H1 (cell line): ENCODE results near the gene ENO2. TPM values are rescaled to one million over a fixed set of nuclear protein-coding genes. Genes with fewer than 3 reads are reported as not detected.
A peak's percentile ranks its signal among the peaks of the same experiment; 100 is the strongest.

Experiments used
- BCL11A ChIP-seq, 2 experiments: IDR thresholded peaks; one replicate each; pipeline ENCODE4 v1.6.1; 2011; ENCODE audit warnings: low read depth in 2 of 2, low read length in 2 of 2, mild to moderate bottlenecking in 2 of 2
- CBX8 ChIP-seq: fragments of 300-800, 300-1000 bp; sonication (generic); IDR thresholded peaks from 2 replicates; pipeline ENCODE4 v1.7.1; 2016; ENCODE audit warnings: low read depth, low read length, borderline replicate concordance
- CEBPB ChIP-seq: IDR thresholded peaks from 2 replicates; pipeline ENCODE4 v1.6.1; 2012; ENCODE audit warnings: low read depth, low read length
- CHD2 ChIP-seq: IDR thresholded peaks from 2 replicates; pipeline ENCODE4 v1.6.1; 2012; ENCODE audit warnings: low read length, improper control_type of control experiment
- CREB1 ChIP-seq: IDR thresholded peaks from 2 replicates; pipeline ENCODE4 v1.6.1; 2012; ENCODE audit warnings: inconsistent platforms
- GABPA ChIP-seq: IDR thresholded peaks from 2 replicates; pipeline ENCODE4 v1.6.1; 2011; ENCODE audit warnings: mild to moderate bottlenecking, low read length, moderate library complexity, borderline replicate concordance; ENCODE audit not compliant: insufficient read depth
- HDAC6 ChIP-seq: IDR thresholded peaks from one replicate; pipeline ENCODE4 v1.7.1; 2012; ENCODE audit warnings: low read depth, mild to moderate bottlenecking, inconsistent platforms, low read length, moderate library complexity
- NANOG ChIP-seq: IDR thresholded peaks from 2 replicates; pipeline ENCODE4 v1.6.1; 2011; ENCODE audit warnings: low read length, low read depth, mild to moderate bottlenecking, inconsistent platforms; ENCODE audit not compliant: insufficient read depth, poor library complexity, severe bottlenecking
- POLR2A ChIP-seq, 2 experiments: IDR thresholded peaks; 1 replicate in 1 of 2; 2 replicates in 1 of 2; pipeline ENCODE4 v1.6.1; 2011; ENCODE audit warnings: low read depth in 2 of 2, low read length in 2 of 2, mild to moderate bottlenecking in 2 of 2; ENCODE audit errors: control extremely low read depth in 1 of 2
- RXRA ChIP-seq: IDR thresholded peaks from 2 replicates; pipeline ENCODE4 v1.6.1; 2011; ENCODE audit warnings: low read depth, mild to moderate bottlenecking, low read length, moderate library complexity; ENCODE audit not compliant: insufficient read depth
- SP2 ChIP-seq: IDR thresholded peaks from 2 replicates; pipeline ENCODE4 v1.6.1; 2012; ENCODE audit warnings: mild to moderate bottlenecking, low read length, inconsistent platforms
- TAF7 ChIP-seq: optimal IDR thresholded peaks from 2 replicates; pipeline ENCODE3; 2011; ENCODE audit warnings: low read depth, mild to moderate bottlenecking, inconsistent platforms, low read length, moderate library complexity, borderline replicate concordance
- YY1 ChIP-seq: IDR thresholded peaks from 2 replicates; pipeline ENCODE4 v1.6.1; 2011; ENCODE audit warnings: low read depth, mild to moderate bottlenecking, low read length
- polyA plus RNA-seq, 7 experiments: library from polyadenylated mRNA; depleted of rRNA in 3 of 7; stranded (reverse) in 5 of 7; unstranded in 2 of 7; fragments of >200 nt in 5 of 7; fragments of 200-250 nt in 2 of 7; gene quantifications; 1 replicate in 5 of 7; 2 replicates in 1 of 7; 4 replicates in 1 of 7; pipeline versions ENCODE4 v1.2.1 to v1.2.3, GENCODE V29; 2011 to 2013; ENCODE audit warnings: missing spikeins in 2 of 7, mixed read lengths in 2 of 7
- total RNA-seq: library from RNA; stranded (reverse); fragmentation: NEBNext Ultra II Directional; extraction: Animal tissue kit (Norgen Biotek cat#: 25700); gene quantifications from 2 replicates; pipeline ENCODE4 v1.2.1, GENCODE V29; 2021
- TF ChIP-seq, protein P1 (sequence below): IDR thresholded peaks from 2 replicates; pipeline ENCODE4 v1.6.1; 2012; ENCODE audit warnings: inconsistent platforms

The ENO2 gene
- total and polyA plus RNA-seq, 2 of the 8 experiments (the other 6 are each of a cell fraction or from before 2014, with no cell fraction given) = 92.4 to 102 TPM

DNA sequence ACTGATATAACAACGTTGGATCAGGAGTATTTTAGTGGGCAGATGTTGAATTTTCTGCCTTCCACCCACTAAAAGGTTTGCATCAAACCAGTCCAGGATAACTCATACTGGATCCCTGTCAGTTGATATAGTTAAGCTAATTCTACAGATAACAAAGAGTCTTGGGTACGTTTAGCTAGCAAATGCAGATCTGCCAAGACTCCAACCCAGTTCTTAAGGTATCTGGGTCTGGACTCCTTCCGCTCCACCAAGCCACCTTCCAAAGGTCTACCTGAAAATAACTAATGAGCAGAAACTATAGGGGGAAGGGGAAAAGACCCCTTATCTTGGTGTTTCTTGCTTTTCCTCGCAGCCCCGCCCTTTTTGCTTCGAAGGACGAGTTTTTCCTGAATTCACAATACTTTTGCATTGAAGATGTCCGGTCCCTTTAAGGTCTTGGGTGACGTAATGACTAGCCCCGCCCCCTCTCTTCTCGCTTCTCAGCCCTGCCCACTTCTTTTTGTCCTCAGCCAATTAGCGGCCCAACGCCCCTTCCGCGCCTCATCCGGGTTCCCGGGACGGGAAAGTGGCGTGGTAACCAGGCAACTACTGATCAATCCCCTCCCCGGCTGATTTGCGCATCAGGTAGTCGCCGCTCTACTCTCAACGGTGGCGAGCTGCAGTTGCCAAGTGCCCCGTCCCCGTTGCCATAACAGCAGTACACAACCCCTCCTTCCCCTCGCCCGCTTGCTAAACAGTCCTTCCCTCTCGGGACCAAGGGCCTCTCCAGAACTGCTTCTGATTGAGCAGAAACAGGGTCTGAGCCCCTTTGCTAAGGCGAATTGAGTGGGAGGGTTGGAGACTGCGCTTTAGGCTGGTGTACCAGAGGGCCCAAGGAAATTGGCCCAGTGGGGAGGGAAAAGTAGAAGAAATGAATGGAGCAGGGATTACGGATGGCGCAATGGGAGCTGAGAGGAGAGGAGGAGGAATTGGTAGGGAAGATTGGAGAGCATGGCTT, 9.8 kb upstream of the ENO2 start, which contains the start of gene LRRC23 (continued):
- TF ChIP-seq CEBPB = peak; percentile 68
- peak; percentile 77 for TF ChIP-seq CREB1
- no peak for TF ChIP-seq SP2
- no peak for TF ChIP-seq RXRA
- TF ChIP-seq CHD2 = peak; percentile 42; the same call in 1 of the 2 replicates
- no peak for TF ChIP-seq YY1
- no peak for TF ChIP-seq HDAC6
- TF ChIP-seq BCL11A (IDR thresholded peaks at IDR 0.05; ENCODE audit: low read depth in 2 of 2, low read length in 2 of 2) = no peak
- TF ChIP-seq NANOG = no peak
- no peak for TF ChIP-seq CBX8
- TF ChIP-seq GABPA = no peak
- TF ChIP-seq, protein P1, sequence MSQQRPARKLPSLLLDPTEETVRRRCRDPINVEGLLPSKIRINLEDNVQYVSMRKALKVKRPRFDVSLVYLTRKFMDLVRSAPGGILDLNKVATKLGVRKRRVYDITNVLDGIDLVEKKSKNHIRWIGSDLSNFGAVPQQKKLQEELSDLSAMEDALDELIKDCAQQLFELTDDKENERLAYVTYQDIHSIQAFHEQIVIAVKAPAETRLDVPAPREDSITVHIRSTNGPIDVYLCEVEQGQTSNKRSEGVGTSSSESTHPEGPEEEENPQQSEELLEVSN = no peak
- TF ChIP-seq POLR2A (IDR thresholded peaks at IDR 0.05; ENCODE audit: control extremely low read depth in 1 of 2, low read depth in 2 of 2, low read length in 2 of 2) = peak in 1 of 2 experiments; percentile 76; a peak in 1 of 3 replicates
- no peak for TF ChIP-seq TAF7
